Natural killer cell (primary cell): ENCODE data around the gene GTF3C4. TPM values are rescaled to one million over a fixed set of nuclear protein-coding genes. Genes with fewer than 3 reads are reported as not detected.

Experiments used
- ATAC-seq, 3 donors: fragments of 150-1000 bp in 2 of 3; fragments of 200-7000 bp in 1 of 3; cut with Tn5 transposase; 1 replicate in 1 of 3; 2 replicates in 2 of 3; pipeline ENCODE4 v1.10.0; 2021; ENCODE audit warnings: mild to moderate bottlenecking in 2 of 3, moderate library complexity in 2 of 3
- DNase-seq, 2 donors: peaks; one replicate each; pipeline versions ENCODE4 v3.0.0 to v3.0.0-alpha.2; 2013 to 2021; ENCODE audit warnings: mixed read lengths in 1 of 2
- H3K27ac ChIP-seq: one replicate; pipeline ENCODE4 v1.5.1; 2013; ENCODE audit warnings: mild to moderate bottlenecking, low read length
- H3K27me3 ChIP-seq: one replicate; pipeline ENCODE4 v1.6.1; 2013; ENCODE audit warnings: low read length; ENCODE audit not compliant: control insufficient read depth, insufficient read depth
- H3K36me3 ChIP-seq: one replicate; pipeline ENCODE4 v1.6.1; 2013; ENCODE audit warnings: low read length; ENCODE audit not compliant: control insufficient read depth, insufficient read depth
- H3K4me1 ChIP-seq: one replicate; pipeline ENCODE4 v1.6.1; 2013; ENCODE audit warnings: low read length; ENCODE audit not compliant: control insufficient read depth, insufficient read depth
- H3K4me3 ChIP-seq: one replicate; pipeline ENCODE4 v1.5.1; 2013; ENCODE audit warnings: low read length
- H3K9me3 ChIP-seq: one replicate; pipeline ENCODE4 v1.6.1; 2013; ENCODE audit warnings: low read length; ENCODE audit not compliant: control insufficient read depth, insufficient read depth
- H3K27ac Mint-ChIP-seq, 2 donors: one replicate each; pipeline ENCODE4 v1.8.0; 2022; ENCODE audit warnings: mild to moderate bottlenecking in 2 of 2, mixed read lengths in 2 of 2, moderate library complexity in 1 of 2
- H3K27me3 Mint-ChIP-seq, 2 donors: one replicate each; pipeline ENCODE4 v1.8.0; 2022; ENCODE audit warnings: low read depth in 2 of 2, mixed read lengths in 2 of 2
- H3K36me3 Mint-ChIP-seq: one replicate; pipeline ENCODE4 v1.8.0; 2022; ENCODE audit warnings: mixed read lengths
- H3K4me1 Mint-ChIP-seq, 2 donors: one replicate each; pipeline ENCODE4 v1.8.0; 2022; ENCODE audit warnings: mixed read lengths in 2 of 2
- H3K4me3 Mint-ChIP-seq: one replicate; pipeline ENCODE4 v1.8.0; 2022; ENCODE audit warnings: mild to moderate bottlenecking, moderate library complexity, mixed read lengths
- H3K9me3 Mint-ChIP-seq, 2 donors: one replicate each; pipeline ENCODE4 v1.8.0; 2022; ENCODE audit warnings: mixed read lengths in 2 of 2
- CTCF ChIP-seq: fragments of 200-600 bp; IDR thresholded peaks from one replicate; pipeline ENCODE4 v1.8.0; 2022; ENCODE audit warnings: antibody characterized with exemption
- WGBS: methylation state at CpG from one replicate; pipeline ENCODE4 v1.1.7; 2013; ENCODE audit warnings: missing lambda C conversion rate; ENCODE audit not compliant: insufficient coverage; 5-methylcytosine and 5-hydroxymethylcytosine counted together
- intact Hi-C: fragments of 100-400 bp; cut with micrococcal nuclease; formaldehyde crosslinking; loops from one replicate; pipeline ENCODE4 v1.14.2; 2022
- total RNA-seq, 4 donors: library from RNA; stranded (reverse); fragments of 120-200 nt in 1 of 4; gene quantifications; one replicate each; pipeline versions ENCODE4 v1.2.3 to v1.2.4, GENCODE V29; 2013 to 2022

The GTF3C4 gene
- total RNA-seq, 3 donors from 2014 or later (not counting 1 experiment from before 2014, with no cell fraction given): 11.0 to 12.7 (median 12.6) TPM

- Histone ChIP-seq H3K36me3 (peaks cover 81% of the 10 kb centered on the region), H3K4me3 (no peak overlapping the region), H3K27me3 (no peaks in the 10 kb centered on the region), H3K4me1 (no peaks in the 10 kb centered on the region), H3K9me3 (no peaks in the 10 kb centered on the region), H3K27ac (no peak overlapping the region)
- no peak for ATAC-seq
- Mint-ChIP-seq H3K36me3 (no peaks in the 10 kb centered on the region), H3K4me1 (no peaks in the 10 kb centered on the region), H3K27me3 (no peaks in the 10 kb centered on the region), H3K4me3 (no peak overlapping the region), H3K27ac (no peak overlapping the region), H3K9me3 (no peaks in the 10 kb centered on the region)
- TF ChIP-seq CTCF: no peak
- 90% methylated on average over 2 of the region's 2 CpGs for WGBS
- intact Hi-C loops: no loop called here
- DNase-seq: no peak
These were observed 22.5 kb upstream of the GTF3C4 start for GRCh38 chr9:132647806-132648205.

DNA sequence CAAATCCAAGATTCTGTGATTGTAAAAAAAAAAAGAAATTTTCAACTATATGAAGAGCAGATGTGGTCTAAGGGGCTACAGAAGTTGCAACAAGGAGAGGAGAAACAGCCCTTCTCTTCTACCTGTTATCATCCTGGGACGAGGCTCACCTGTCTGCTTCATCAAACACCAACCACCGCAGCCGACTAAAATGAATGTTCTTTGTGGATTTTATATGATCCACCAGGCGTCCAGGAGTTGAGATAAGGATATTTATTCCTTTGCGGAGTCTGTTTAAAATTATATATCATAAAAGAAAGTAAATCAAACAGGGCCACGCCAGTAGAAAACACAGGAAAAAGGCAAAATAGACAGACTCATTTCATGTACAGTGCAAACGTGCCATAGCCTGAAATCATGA, 22.0 kb upstream of the GTF3C4 start:
- no peak overlapping the region for H3K4me3 ChIP-seq
- Mint-ChIP-seq H3K27ac (no peak overlapping the region), H3K27me3 (no peaks in the 10 kb centered on the region), H3K36me3 (no peaks in the 10 kb centered on the region), H3K4me1 (no peaks in the 10 kb centered on the region), H3K4me3 (no peak overlapping the region), H3K9me3 (no peaks in the 10 kb centered on the region)
- DNase-seq (no peak), ATAC-seq (no peak)
- H3K27ac ChIP-seq: no peak overlapping the region
- no peak for TF ChIP-seq CTCF
- peaks cover 76% of the 10 kb centered on the region for H3K36me3 ChIP-seq
- H3K4me1 ChIP-seq: no peaks in the 10 kb centered on the region
- no peaks in the 10 kb centered on the region for H3K27me3 ChIP-seq
- intact Hi-C loops: no loop called here
- no peaks in the 10 kb centered on the region for H3K9me3 ChIP-seq
- 97% methylated on average over 2 of the region's 7 CpGs for WGBS

- Histone ChIP-seq H3K27ac (no peak overlapping the region), H3K4me3 (no peak overlapping the region), H3K4me1 (no peaks in the 10 kb centered on the region), H3K27me3 (no peaks in the 10 kb centered on the region), H3K9me3 (no peaks in the 10 kb centered on the region), H3K36me3 (peaks cover 74% of the 10 kb centered on the region)
- Mint-ChIP-seq H3K4me3 (no peak overlapping the region), H3K4me1 (no peaks in the 10 kb centered on the region), H3K9me3 (no peaks in the 10 kb centered on the region), H3K27ac (no peak overlapping the region), H3K36me3 (no peaks in the 10 kb centered on the region), H3K27me3 (no peaks in the 10 kb centered on the region)
- intact Hi-C loops: no loop called here
- ATAC-seq: no peak
- no peak for DNase-seq
- TF ChIP-seq CTCF: no peak
- 95% methylated on average over 3 of the region's 3 CpGs for WGBS
These were observed 21.6 kb upstream of the GTF3C4 start for GRCh38 chr9:132648685-132649084.

- no peaks in the 10 kb centered on the region for H3K36me3 Mint-ChIP-seq
These were observed 19.0 kb upstream of the GTF3C4 start for GRCh38 chr9:132651259-132651658.

More at GRCh38 chr9:132651259-132651658, 19.0 kb upstream of the GTF3C4 start:
- H3K9me3 Mint-ChIP-seq: no peaks in the 10 kb centered on the region
- H3K27ac Mint-ChIP-seq: no peak overlapping the region
- intact Hi-C loops: no loop called here
- H3K27me3 Mint-ChIP-seq: no peaks in the 10 kb centered on the region
- Histone ChIP-seq H3K27ac (no peak overlapping the region), H3K36me3 (peaks cover 50% of the 10 kb centered on the region), H3K4me1 (no peaks in the 10 kb centered on the region), H3K9me3 (no peaks in the 10 kb centered on the region), H3K27me3 (no peaks in the 10 kb centered on the region), H3K4me3 (no peak overlapping the region)
- no peak for ATAC-seq
- no peaks in the 10 kb centered on the region for H3K4me1 Mint-ChIP-seq
- WGBS: 86% methylated on average over 6 of the region's 6 CpGs
- peak in 1 of 2 donors; percentile 26 for DNase-seq
- no peak overlapping the region for H3K4me3 Mint-ChIP-seq
- TF ChIP-seq CTCF: no peak
